Measurements from ENCODE around the gene NCOA3. TPM values are rescaled to one million over a fixed set of nuclear protein-coding genes. Genes with fewer than 3 reads are reported as not detected.
"Not testable (repeated sequence)": the region's sequence is repeated elsewhere in the genome, so short reads cannot be mapped to it uniquely, and the experiment has no call there.

Gene NCOA3
- total RNA-seq, 5 donors from 2014 or later (not counting 1 experiment from before 2014, with no cell fraction given), result 64.4 to 89.2 (median 68.9) TPM

GRCh38 chr20:47580686-47581085, 79.0 kb downstream of the NCOA3 start:
- H3K27me3 ChIP-seq (replicated peaks in 1 of 2; ENCODE audit: control insufficient read depth in 2 of 2, extremely low read depth in 1 of 2, insufficient read depth in 2 of 2, low read length in 1 of 2); H3K9me3 Mint-ChIP-seq; DNase-seq; H3K27me3 Mint-ChIP-seq; H3K4me3 Mint-ChIP-seq; H3K4me3 ChIP-seq (ENCODE audit: control insufficient read depth in 1 of 2, extremely low read depth in 1 of 2, low read length in 1 of 2); H3K9me3 ChIP-seq; ATAC-seq (replicated peaks in 1 of 4); H3K27ac ChIP-seq (ENCODE audit: low read length); H3K27ac Mint-ChIP-seq; POLR2A ChIA-PET: not testable (repeated sequence)
- Histone ChIP-seq H3K4me1 (ENCODE audit: control insufficient read depth in 1 of 2, extremely low read depth in 1 of 2, insufficient read depth in 2 of 2, low read length in 2 of 2) (peaks cover 5 to 11% of the 10 kb centered on the region in 2 experiments), H3K36me3 (ENCODE audit: control insufficient read depth in 2 of 2, extremely low read depth in 1 of 2, insufficient read depth in 1 of 2, low read length in 1 of 2) (peaks cover 3 to 16% of the 10 kb centered on the region in 2 donors)
- H3K36me3 Mint-ChIP-seq, result peaks cover 11% of the 10 kb centered on the region
- CTCF ChIA-PET, result interaction anchor here in 1 of 2 donors (0.6 kb wide), 1 partner anchor 365 kb away, joined by 4 read pairs; no protein-coding TSS in a partner anchor
- WGBS (ENCODE audit: insufficient coverage), result 75% methylated on average over 1 of the region's 7 CpGs
- peaks cover 55 to 59% (median 57%) of the 10 kb centered on the region in 3 donors for H3K4me1 Mint-ChIP-seq

- Histone ChIP-seq H3K27me3 (replicated peaks in 1 of 2; ENCODE audit: control insufficient read depth in 2 of 2, extremely low read depth in 1 of 2, insufficient read depth in 2 of 2, low read length in 1 of 2) (no peaks in the 10 kb centered on the region), H3K9me3 (no peaks in the 10 kb centered on the region), H3K36me3 (ENCODE audit: control insufficient read depth in 2 of 2, extremely low read depth in 1 of 2, insufficient read depth in 1 of 2, low read length in 1 of 2) (peaks cover 3 to 16% of the 10 kb centered on the region in 2 donors), H3K4me1 (ENCODE audit: control insufficient read depth in 1 of 2, extremely low read depth in 1 of 2, insufficient read depth in 2 of 2, low read length in 2 of 2) (peaks cover 5 to 8% of the 10 kb centered on the region in 2 experiments), H3K27ac (ENCODE audit: low read length) (no peak overlapping the region), H3K4me3 (ENCODE audit: control insufficient read depth in 1 of 2, extremely low read depth in 1 of 2, low read length in 1 of 2) (no peak overlapping the region)
- DNase-seq (no peak), ATAC-seq (replicated peaks in 1 of 4) (no peak)
- ChIA-PET CTCF (interaction anchor here in 1 of 2 donors (0.6 kb wide), 1 partner anchor 365 kb away, joined by 4 read pairs; no protein-coding TSS in a partner anchor), POLR2A (no interaction called here)
- WGBS (ENCODE audit: insufficient coverage), result no CpG with 5 or more reads among the region's 2 CpGs
- H3K36me3 Mint-ChIP-seq, result peaks cover 11% of the 10 kb centered on the region
- H3K9me3 Mint-ChIP-seq, result no peaks in the 10 kb centered on the region
- no peak overlapping the region for H3K4me3 Mint-ChIP-seq
- H3K27me3 Mint-ChIP-seq, result no peaks in the 10 kb centered on the region
- peaks cover 52 to 55% (median 53%) of the 10 kb centered on the region in 3 donors for H3K4me1 Mint-ChIP-seq
- peak overlapping the region in 1 of 2 donors; percentile 4 for H3K27ac Mint-ChIP-seq
Observed at GRCh38 chr20:47581090-47581489, 79.4 kb downstream of the NCOA3 start.

- ChIA-PET POLR2A (no interaction called here), CTCF (no interaction called here)
- no peak overlapping the region for H3K4me3 ChIP-seq (ENCODE audit: control insufficient read depth in 1 of 2, extremely low read depth in 1 of 2, low read length in 1 of 2)
- no peak overlapping the region for H3K27ac ChIP-seq (ENCODE audit: low read length)
- H3K36me3 ChIP-seq (ENCODE audit: control insufficient read depth in 2 of 2, extremely low read depth in 1 of 2, insufficient read depth in 1 of 2, low read length in 1 of 2), result peaks cover 3 to 17% of the 10 kb centered on the region in 2 donors
- no peaks in the 10 kb centered on the region for H3K27me3 ChIP-seq (replicated peaks in 1 of 2; ENCODE audit: control insufficient read depth in 2 of 2, extremely low read depth in 1 of 2, insufficient read depth in 2 of 2, low read length in 1 of 2)
- no peak for DNase-seq
- no peak overlapping the region for H3K27ac Mint-ChIP-seq
- peaks cover 38 to 49% (median 47%) of the 10 kb centered on the region in 3 donors for H3K4me1 Mint-ChIP-seq
- H3K9me3 Mint-ChIP-seq, result no peaks in the 10 kb centered on the region
- H3K36me3 Mint-ChIP-seq, result peaks cover 27% of the 10 kb centered on the region
- H3K4me3 Mint-ChIP-seq, result no peak overlapping the region
- WGBS (ENCODE audit: insufficient coverage), result 100% methylated on average over 1 of the region's 2 CpGs
- H3K4me1 ChIP-seq (ENCODE audit: control insufficient read depth in 1 of 2, extremely low read depth in 1 of 2, insufficient read depth in 2 of 2, low read length in 2 of 2), result peaks cover 0 to 2% of the 10 kb centered on the region in 2 experiments
- no peak for ATAC-seq (replicated peaks in 1 of 4)
- no peaks in the 10 kb centered on the region for H3K9me3 ChIP-seq
- no peaks in the 10 kb centered on the region for H3K27me3 Mint-ChIP-seq
Observed at GRCh38 chr20:47583551-47583950, 81.9 kb downstream of the NCOA3 start.

- H3K4me1 ChIP-seq (ENCODE audit: control insufficient read depth in 1 of 2, extremely low read depth in 1 of 2, insufficient read depth in 2 of 2, low read length in 2 of 2), result peaks cover 0 to 2% of the 10 kb centered on the region in 2 experiments
- no peaks in the 10 kb centered on the region for H3K27me3 ChIP-seq (replicated peaks in 1 of 2; ENCODE audit: control insufficient read depth in 2 of 2, extremely low read depth in 1 of 2, insufficient read depth in 2 of 2, low read length in 1 of 2)
- H3K9me3 ChIP-seq, result no peaks in the 10 kb centered on the region
- H3K27ac ChIP-seq (ENCODE audit: low read length), result no peak overlapping the region
- Mint-ChIP-seq H3K27me3 (no peaks in the 10 kb centered on the region), H3K9me3 (no peaks in the 10 kb centered on the region), H3K36me3 (peaks cover 27% of the 10 kb centered on the region), H3K4me3 (no peak overlapping the region), H3K4me1 (peaks cover 21 to 33% (median 32%) of the 10 kb centered on the region in 3 donors), H3K27ac (peak overlapping the region in 1 of 2 donors; percentile 36)
- POLR2A ChIA-PET, result no interaction called here
- WGBS (ENCODE audit: insufficient coverage), result 83% methylated on average over 1 of the region's 10 CpGs
- DNase-seq, result no peak
- CTCF ChIA-PET, result interaction anchor here in 1 of 2 donors (0.6 to 1.3 kb wide), 2 partner anchors 8 to 34 kb away, joined by 3 to 5 read pairs; no protein-coding TSS in a partner anchor
- ATAC-seq (replicated peaks in 1 of 4), result no peak
- peaks cover 3 to 20% of the 10 kb centered on the region in 2 donors for H3K36me3 ChIP-seq (ENCODE audit: control insufficient read depth in 2 of 2, extremely low read depth in 1 of 2, insufficient read depth in 1 of 2, low read length in 1 of 2)
- no peak overlapping the region for H3K4me3 ChIP-seq (ENCODE audit: control insufficient read depth in 1 of 2, extremely low read depth in 1 of 2, low read length in 1 of 2)
Observed at GRCh38 chr20:47585087-47585747, 83.5 kb downstream of the NCOA3 start.

- 93% methylated on average over 2 of the region's 6 CpGs for WGBS (ENCODE audit: insufficient coverage)
- Histone ChIP-seq H3K4me3 (ENCODE audit: control insufficient read depth in 1 of 2, extremely low read depth in 1 of 2, low read length in 1 of 2) (no peak overlapping the region), H3K27ac (ENCODE audit: low read length) (no peak overlapping the region), H3K27me3 (replicated peaks in 1 of 2; ENCODE audit: control insufficient read depth in 2 of 2, extremely low read depth in 1 of 2, insufficient read depth in 2 of 2, low read length in 1 of 2) (no peaks in the 10 kb centered on the region), H3K4me1 (ENCODE audit: control insufficient read depth in 1 of 2, extremely low read depth in 1 of 2, insufficient read depth in 2 of 2, low read length in 2 of 2) (peaks cover 0 to 2% of the 10 kb centered on the region in 2 experiments), H3K9me3 (no peaks in the 10 kb centered on the region), H3K36me3 (ENCODE audit: control insufficient read depth in 2 of 2, extremely low read depth in 1 of 2, insufficient read depth in 1 of 2, low read length in 1 of 2) (peaks cover 3 to 20% of the 10 kb centered on the region in 2 donors)
- H3K36me3 Mint-ChIP-seq, result peaks cover 32% of the 10 kb centered on the region
- DNase-seq (no peak), ATAC-seq (replicated peaks in 1 of 4) (no peak)
- H3K4me1 Mint-ChIP-seq, result peaks cover 22 to 35% (median 31%) of the 10 kb centered on the region in 3 donors
- ChIA-PET POLR2A (no interaction called here), CTCF (interaction anchor here in 1 of 2 donors (0.6 kb wide), 1 partner anchor 26 kb away, joined by 6 read pairs; no protein-coding TSS in a partner anchor)
- no peaks in the 10 kb centered on the region for H3K27me3 Mint-ChIP-seq
- no peaks in the 10 kb centered on the region for H3K9me3 Mint-ChIP-seq
- peak overlapping the region in 1 of 2 donors; percentile 21 for H3K27ac Mint-ChIP-seq
- no peak overlapping the region for H3K4me3 Mint-ChIP-seq
Observed at GRCh38 chr20:47586649-47587294, 85.1 kb downstream of the NCOA3 start.

GRCh38 chr20:47588158-47588557, 86.5 kb downstream of the NCOA3 start:
- Mint-ChIP-seq H3K4me1 (peaks cover 30 to 38% (median 33%) of the 10 kb centered on the region in 3 donors), H3K36me3 (peaks cover 32% of the 10 kb centered on the region), H3K9me3 (no peaks in the 10 kb centered on the region), H3K27ac (no peak overlapping the region), H3K4me3 (no peak overlapping the region), H3K27me3 (no peaks in the 10 kb centered on the region)
- Histone ChIP-seq H3K4me1 (ENCODE audit: control insufficient read depth in 1 of 2, extremely low read depth in 1 of 2, insufficient read depth in 2 of 2, low read length in 2 of 2) (peaks cover 0 to 2% of the 10 kb centered on the region in 2 experiments), H3K27me3 (replicated peaks in 1 of 2; ENCODE audit: control insufficient read depth in 2 of 2, extremely low read depth in 1 of 2, insufficient read depth in 2 of 2, low read length in 1 of 2) (no peaks in the 10 kb centered on the region), H3K36me3 (ENCODE audit: control insufficient read depth in 2 of 2, extremely low read depth in 1 of 2, insufficient read depth in 1 of 2, low read length in 1 of 2) (peaks cover 3 to 20% of the 10 kb centered on the region in 2 donors), H3K27ac (ENCODE audit: low read length) (no peak overlapping the region), H3K9me3 (no peaks in the 10 kb centered on the region), H3K4me3 (ENCODE audit: control insufficient read depth in 1 of 2, extremely low read depth in 1 of 2, low read length in 1 of 2) (no peak overlapping the region)
- no peak for ATAC-seq (replicated peaks in 1 of 4)
- DNase-seq, result no peak
- ChIA-PET POLR2A (no interaction called here), CTCF (interaction anchor here in 1 of 2 donors (0.6 kb wide), 1 partner anchor 118 kb away, joined by 3 read pairs; no protein-coding TSS in a partner anchor)
- WGBS (ENCODE audit: insufficient coverage), result 100% methylated on average over 2 of the region's 8 CpGs
